ENCODE results near the gene C9orf78.

C9orf78 gene

GRCh38 chr9:129826344-129826743 is 8.7 kb downstream of the C9orf78 start:
- TF ChIP-seq TAF1 (IDR thresholded peaks at IDR 0.05; ENCODE audit: borderline replicate concordance, insufficient read depth, low read length): no peak
- no peak for TF ChIP-seq FOXP2 (optimal IDR thresholded peaks at IDR 0.05; ENCODE audit: borderline replicate concordance, extremely low read depth, extremely low read length, insufficient read depth)
- no peak for TF ChIP-seq SIN3A (IDR thresholded peaks at IDR 0.05; ENCODE audit: borderline replicate concordance, insufficient read depth, low read length)
- no peak for TF ChIP-seq POLR2AphosphoS5 (IDR thresholded peaks at IDR 0.05; ENCODE audit: low read depth, low read length)
- no peak for TF ChIP-seq REST (IDR thresholded peaks at IDR 0.05; ENCODE audit: insufficient read depth in 1 of 2, low read depth in 2 of 2, low read length in 2 of 2)

GRCh38 chr9:129823935-129824601 is 11.0 kb downstream of the C9orf78 start, which contains the start of gene TOR1A:
Gene TOR1A (minus strand): TSS chr9:129824136. CDS start chr9:129824085, 51 bp downstream.
- peak; percentile 77 for TF ChIP-seq POLR2AphosphoS5 (IDR thresholded peaks at IDR 0.05; ENCODE audit: low read depth, low read length)
- peak; percentile 99 for TF ChIP-seq SIN3A (IDR thresholded peaks at IDR 0.05; ENCODE audit: borderline replicate concordance, insufficient read depth, low read length)
- 0 out of 4 replicates have a peak, but pooled peaks of 1 of the 2 experiments have one; percentile 21 for TF ChIP-seq REST (IDR thresholded peaks at IDR 0.05; ENCODE audit: insufficient read depth in 1 of 2, low read depth in 2 of 2, low read length in 2 of 2)
- peak; percentile 14 for TF ChIP-seq FOXP2 (optimal IDR thresholded peaks at IDR 0.05; ENCODE audit: borderline replicate concordance, extremely low read depth, extremely low read length, insufficient read depth)
- peak; percentile 93 for TF ChIP-seq TAF1 (IDR thresholded peaks at IDR 0.05; ENCODE audit: borderline replicate concordance, insufficient read depth, low read length)

GRCh38 chr9:129823542-129823934 is 11.5 kb downstream of the C9orf78 start:
- TF ChIP-seq FOXP2 (optimal IDR thresholded peaks at IDR 0.05; ENCODE audit: borderline replicate concordance, extremely low read depth, extremely low read length, insufficient read depth) (no peak), POLR2AphosphoS5 (IDR thresholded peaks at IDR 0.05; ENCODE audit: low read depth, low read length) (no peak), SIN3A (IDR thresholded peaks at IDR 0.05; ENCODE audit: borderline replicate concordance, insufficient read depth, low read length) (no peak), TAF1 (IDR thresholded peaks at IDR 0.05; ENCODE audit: borderline replicate concordance, insufficient read depth, low read length) (no peak), REST (IDR thresholded peaks at IDR 0.05; ENCODE audit: insufficient read depth in 1 of 2, low read depth in 2 of 2, low read length in 2 of 2) (no peak)

- no peak for TF ChIP-seq SIN3A (IDR thresholded peaks at IDR 0.05; ENCODE audit: borderline replicate concordance, insufficient read depth, low read length)
- 0 out of 2 replicates have a peak, but pooled peaks have one; percentile 35 for TF ChIP-seq POLR2AphosphoS5 (IDR thresholded peaks at IDR 0.05; ENCODE audit: low read depth, low read length)
- TF ChIP-seq FOXP2 (optimal IDR thresholded peaks at IDR 0.05; ENCODE audit: borderline replicate concordance, extremely low read depth, extremely low read length, insufficient read depth): no peak
- TF ChIP-seq REST (IDR thresholded peaks at IDR 0.05; ENCODE audit: insufficient read depth in 1 of 2, low read depth in 2 of 2, low read length in 2 of 2): no peak
- no peak for TF ChIP-seq TAF1 (IDR thresholded peaks at IDR 0.05; ENCODE audit: borderline replicate concordance, insufficient read depth, low read length)
Observed at GRCh38 chr9:129822898-129823541, 12.1 kb downstream of the C9orf78 start.

All from PFSK-1 (cell line).